Stimulated activated naive CD8-positive, alpha-beta T cell treated with anti-CD3 and anti-CD28 coated beads, Interleukin-15, amount 100 ng/mL, for 72 hours (primary cell): ENCODE results near the gene HDAC5.
A peak's percentile ranks its signal among the peaks of the same experiment; 100 is the strongest.

Source experiments
- ATAC-seq: fragments of 150-1000 bp; cut with Tn5 transposase; 2 replicates; pipeline ENCODE4 v1.10.0; 2021; ENCODE audit warnings: mild to moderate bottlenecking, moderate library complexity
- DNase-seq, 2 donors: peaks; one replicate each; pipeline ENCODE4 v3.0.0; 2021 to 2022
- H3K27ac Mint-ChIP-seq, 2 donors: one replicate each; pipeline ENCODE4 v1.8.0; 2022; ENCODE audit warnings: mild to moderate bottlenecking in 2 of 2, mixed read lengths in 2 of 2, moderate library complexity in 2 of 2
- H3K27me3 Mint-ChIP-seq: one replicate; pipeline ENCODE4 v1.8.0; 2022; ENCODE audit warnings: mixed read lengths
- H3K4me1 Mint-ChIP-seq: one replicate; pipeline ENCODE4 v1.8.0; 2022; ENCODE audit warnings: mild to moderate bottlenecking, mixed read lengths
- H3K4me3 Mint-ChIP-seq, 2 donors: one replicate each; pipeline ENCODE4 v1.8.0; 2022; ENCODE audit warnings: mild to moderate bottlenecking in 2 of 2, mixed read lengths in 2 of 2, moderate library complexity in 1 of 2
- H3K9me3 Mint-ChIP-seq, 2 donors: one replicate each; pipeline ENCODE4 v1.8.0; 2022; ENCODE audit warnings: mixed read lengths in 2 of 2

HDAC5 gene

GRCh38 chr17:44088254-44088653 lies 35.2 kb downstream of the HDAC5 start:
- no peak for ATAC-seq
- Mint-ChIP-seq H3K9me3 (no peaks in the 10 kb centered on the region), H3K27me3 (no peaks in the 10 kb centered on the region), H3K27ac (no peak overlapping the region), H3K4me1 (peaks cover 34% of the 10 kb centered on the region), H3K4me3 (no peak overlapping the region)
- no peak for DNase-seq

- Mint-ChIP-seq H3K27ac (peak overlapping the region in 1 of 2 donors; percentile 96), H3K4me1 (peaks cover 34% of the 10 kb centered on the region), H3K27me3 (no peaks in the 10 kb centered on the region), H3K4me3 (peak overlapping the region in 1 of 2 donors; percentile 31), H3K9me3 (no peaks in the 10 kb centered on the region)
- DNase-seq, result no peak
- ATAC-seq, result no peak
Measured at GRCh38 chr17:44087319-44087718, 36.1 kb downstream of the HDAC5 start.

GRCh38 chr17:44086364-44087311 lies 36.8 kb downstream of the HDAC5 start:
- Mint-ChIP-seq H3K9me3 (no peaks in the 10 kb centered on the region), H3K4me1 (peaks cover 34% of the 10 kb centered on the region), H3K4me3 (no peak overlapping the region), H3K27me3 (no peaks in the 10 kb centered on the region), H3K27ac (peak overlapping the region in 1 of 2 donors; percentile 85)
- ATAC-seq, result peak; percentile 80
- peak; percentile 28 to 46 for DNase-seq

GRCh38 chr17:44085908-44086307 lies 37.5 kb downstream of the HDAC5 start:
- no peak for DNase-seq
- peak overlapping the region; percentile 5 to 86 for H3K27ac Mint-ChIP-seq
- H3K4me3 Mint-ChIP-seq, result peak overlapping the region in 1 of 2 donors; percentile 48
- H3K27me3 Mint-ChIP-seq, result no peaks in the 10 kb centered on the region
- ATAC-seq, result no peak
- H3K4me1 Mint-ChIP-seq, result peaks cover 34% of the 10 kb centered on the region
- H3K9me3 Mint-ChIP-seq, result no peaks in the 10 kb centered on the region

- Mint-ChIP-seq H3K9me3 (no peaks in the 10 kb centered on the region), H3K27ac (peak overlapping the region in 1 of 2 donors; percentile 86), H3K27me3 (no peaks in the 10 kb centered on the region), H3K4me3 (no peak overlapping the region), H3K4me1 (peaks cover 34% of the 10 kb centered on the region)
- DNase-seq (no peak), ATAC-seq (no peak)
Measured at GRCh38 chr17:44084921-44085320, 38.5 kb downstream of the HDAC5 start.

GRCh38 chr17:44084131-44084538 lies 39.3 kb downstream of the HDAC5 start:
- Mint-ChIP-seq H3K27ac (peak overlapping the region in 1 of 2 donors; percentile 27), H3K27me3 (no peaks in the 10 kb centered on the region), H3K4me1 (peaks cover 34% of the 10 kb centered on the region), H3K4me3 (no peak overlapping the region), H3K9me3 (no peaks in the 10 kb centered on the region)
- ATAC-seq (peak; percentile 24), DNase-seq (peak in 1 of 2 donors; percentile 28)

- Mint-ChIP-seq H3K4me1 (peaks cover 28% of the 10 kb centered on the region), H3K9me3 (no peaks in the 10 kb centered on the region), H3K27me3 (no peaks in the 10 kb centered on the region), H3K4me3 (no peak overlapping the region), H3K27ac (no peak overlapping the region)
- ATAC-seq (no peak), DNase-seq (no peak)
Measured at GRCh38 chr17:44083250-44083849, 40.1 kb downstream of the HDAC5 start.

GRCh38 chr17:44082256-44082927 lies 41.0 kb downstream of the HDAC5 start:
- peak overlapping the region; percentile 10 to 40 for H3K27ac Mint-ChIP-seq
- no peak overlapping the region for H3K4me3 Mint-ChIP-seq
- DNase-seq (no peak), ATAC-seq (no peak)
- no peaks in the 10 kb centered on the region for H3K27me3 Mint-ChIP-seq
- peaks cover 18% of the 10 kb centered on the region for H3K4me1 Mint-ChIP-seq
- no peaks in the 10 kb centered on the region for H3K9me3 Mint-ChIP-seq

- Mint-ChIP-seq H3K4me3 (no peak overlapping the region), H3K9me3 (no peaks in the 10 kb centered on the region), H3K4me1 (peaks cover 11% of the 10 kb centered on the region), H3K27ac (peak overlapping the region in 1 of 2 donors; percentile 10), H3K27me3 (no peaks in the 10 kb centered on the region)
- no peak for ATAC-seq
- DNase-seq, result no peak
Measured at GRCh38 chr17:44081681-44082080, 41.8 kb downstream of the HDAC5 start.

GRCh38 chr17:44079877-44080821 lies 43.3 kb downstream of the HDAC5 start:
- ATAC-seq (no peak), DNase-seq (no peak)
- no peaks in the 10 kb centered on the region for H3K4me1 Mint-ChIP-seq
- no peaks in the 10 kb centered on the region for H3K9me3 Mint-ChIP-seq
- no peaks in the 10 kb centered on the region for H3K27me3 Mint-ChIP-seq
- no peak overlapping the region for H3K27ac Mint-ChIP-seq
- no peak overlapping the region for H3K4me3 Mint-ChIP-seq

GRCh38 chr17:44078412-44078811 lies 45.0 kb downstream of the HDAC5 start:
- no peak for DNase-seq
- H3K4me1 Mint-ChIP-seq, result peaks cover 5% of the 10 kb centered on the region
- H3K27ac Mint-ChIP-seq, result no peak overlapping the region
- H3K9me3 Mint-ChIP-seq, result no peaks in the 10 kb centered on the region
- ATAC-seq, result no peak
- H3K27me3 Mint-ChIP-seq, result no peaks in the 10 kb centered on the region
- no peak overlapping the region for H3K4me3 Mint-ChIP-seq

GRCh38 chr17:44077595-44077909 lies 45.9 kb downstream of the HDAC5 start:
- Mint-ChIP-seq H3K27ac (peak overlapping the region in 1 of 2 donors; percentile 77), H3K27me3 (no peaks in the 10 kb centered on the region), H3K9me3 (no peaks in the 10 kb centered on the region), H3K4me1 (peaks cover 5% of the 10 kb centered on the region), H3K4me3 (no peak overlapping the region)
- ATAC-seq (no peak), DNase-seq (no peak)

- Mint-ChIP-seq H3K4me1 (peaks cover 9% of the 10 kb centered on the region), H3K27ac (peak overlapping the region in 1 of 2 donors; percentile 31), H3K27me3 (no peaks in the 10 kb centered on the region), H3K9me3 (no peaks in the 10 kb centered on the region), H3K4me3 (no peak overlapping the region)
- no peak for ATAC-seq
- no peak for DNase-seq
Measured at GRCh38 chr17:44076716-44077594, 46.5 kb downstream of the HDAC5 start.

GRCh38 chr17:44075598-44076293 lies 47.7 kb downstream of the HDAC5 start:
- DNase-seq, result no peak
- ATAC-seq, result no peak
- H3K9me3 Mint-ChIP-seq, result no peaks in the 10 kb centered on the region
- peak overlapping the region in 1 of 2 donors; percentile 55 for H3K27ac Mint-ChIP-seq
- no peak overlapping the region for H3K4me3 Mint-ChIP-seq
- no peaks in the 10 kb centered on the region for H3K27me3 Mint-ChIP-seq
- peaks cover 16% of the 10 kb centered on the region for H3K4me1 Mint-ChIP-seq
